GM12864 (cell line): ENCODE measurements around the gene TSPAN15.

Source experiments
- DNase-seq: peaks from one replicate; pipeline ENCODE4 v3.0.0-alpha.2; 2011; ENCODE audit warnings: low read depth
- H3K4me3 ChIP-seq: 2 replicates; pipeline ENCODE4 v1.5.1; 2011; ENCODE audit warnings: mild to moderate bottlenecking, low read depth, low read length, control low read depth
- CTCF ChIP-seq: IDR thresholded peaks from 2 replicates; pipeline ENCODE4 v1.5.1; 2011; ENCODE audit warnings: low read depth, mild to moderate bottlenecking, moderate library complexity, low read length, control low read depth, inconsistent platforms; ENCODE audit errors: missing control alignments

TSPAN15 gene

GRCh38 chr10:69422676-69423075 is 28.6 kb upstream of the TSPAN15 start:
- no peak for DNase-seq
- TF ChIP-seq CTCF: no peak
- H3K4me3 ChIP-seq: no peak overlapping the region

GRCh38 chr10:69425041-69425440 is 26.2 kb upstream of the TSPAN15 start:
- TF ChIP-seq CTCF: no peak
- DNase-seq: no peak

GRCh38 chr10:69425511-69426298 is 25.6 kb upstream of the TSPAN15 start:
- no peak for DNase-seq
- no peak for TF ChIP-seq CTCF
- H3K4me3 ChIP-seq: no peak overlapping the region

More at GRCh38 chr10:69425041-69425440, 26.2 kb upstream of the TSPAN15 start:
- no peak overlapping the region for H3K4me3 ChIP-seq

GRCh38 chr10:69426376-69426727 is 24.9 kb upstream of the TSPAN15 start:
- no peak overlapping the region for H3K4me3 ChIP-seq
- TF ChIP-seq CTCF: no peak
- no peak for DNase-seq

- DNase-seq: no peak
- no peak overlapping the region for H3K4me3 ChIP-seq
- TF ChIP-seq CTCF: no peak
Observed at GRCh38 chr10:69428165-69428564, 23.1 kb upstream of the TSPAN15 start.

- TF ChIP-seq CTCF: no peak
- DNase-seq: no peak
- H3K4me3 ChIP-seq: no peak overlapping the region
Observed at GRCh38 chr10:69434169-69434568, 17.1 kb upstream of the TSPAN15 start.

- H3K4me3 ChIP-seq: no peak overlapping the region
- no peak for DNase-seq
- no peak for TF ChIP-seq CTCF
Observed at GRCh38 chr10:69434926-69435325, 16.3 kb upstream of the TSPAN15 start.
